ENCODE data around the gene SLC44A3.

SLC44A3 gene

GRCh38 chr1:94792473-94793295 is 27.5 kb upstream of the SLC44A3 start:
- peak; percentile 93 for FAIRE-seq
- no peak for TF ChIP-seq POLR2A (IDR thresholded peaks at IDR 0.05; ENCODE audit: low read depth, low read length)

GRCh38 chr1:94793296-94793656 is 26.9 kb upstream of the SLC44A3 start:
- no peak for DNase-seq (ENCODE audit: insufficient read length, low spot score)
- no peak for TF ChIP-seq POLR2A (IDR thresholded peaks at IDR 0.05; ENCODE audit: low read depth, low read length)
- FAIRE-seq: no peak

More at GRCh38 chr1:94792473-94793295, 27.5 kb upstream of the SLC44A3 start:
- peak; percentile 15 for DNase-seq (ENCODE audit: insufficient read length, low spot score)

- DNase-seq (ENCODE audit: insufficient read length, low spot score) (no peak), FAIRE-seq (no peak)
- no peak for TF ChIP-seq POLR2A (IDR thresholded peaks at IDR 0.05; ENCODE audit: low read depth, low read length)
Observed at GRCh38 chr1:94795434-94795833, 24.7 kb upstream of the SLC44A3 start.

- no peak for TF ChIP-seq POLR2A (IDR thresholded peaks at IDR 0.05; ENCODE audit: low read depth, low read length)
- no peak for DNase-seq (ENCODE audit: insufficient read length, low spot score)
- FAIRE-seq: no peak
Observed at GRCh38 chr1:94796266-94796665, 23.9 kb upstream of the SLC44A3 start.

- no peak for TF ChIP-seq POLR2A (IDR thresholded peaks at IDR 0.05; ENCODE audit: low read depth, low read length)
- DNase-seq (ENCODE audit: insufficient read length, low spot score) (no peak), FAIRE-seq (no peak)
Observed at GRCh38 chr1:94797291-94797690, 22.9 kb upstream of the SLC44A3 start.

GRCh38 chr1:94798054-94798453 is 22.1 kb upstream of the SLC44A3 start:
- TF ChIP-seq POLR2A (IDR thresholded peaks at IDR 0.05; ENCODE audit: low read depth, low read length): no peak
- FAIRE-seq (no peak), DNase-seq (ENCODE audit: insufficient read length, low spot score) (no peak)

GRCh38 chr1:94798462-94798861 is 21.7 kb upstream of the SLC44A3 start:
- no peak for DNase-seq (ENCODE audit: insufficient read length, low spot score)
- FAIRE-seq: no peak
- no peak for TF ChIP-seq POLR2A (IDR thresholded peaks at IDR 0.05; ENCODE audit: low read depth, low read length)

GRCh38 chr1:94799206-94799605 is 21.0 kb upstream of the SLC44A3 start:
- FAIRE-seq: no peak
- no peak for DNase-seq (ENCODE audit: insufficient read length, low spot score)
- no peak for TF ChIP-seq POLR2A (IDR thresholded peaks at IDR 0.05; ENCODE audit: low read depth, low read length)

GRCh38 chr1:94801919-94802546 is 18.1 kb upstream of the SLC44A3 start:
- TF ChIP-seq POLR2A (IDR thresholded peaks at IDR 0.05; ENCODE audit: low read depth, low read length): no peak
- FAIRE-seq (peak; percentile 90), DNase-seq (ENCODE audit: insufficient read length, low spot score) (no peak)

GRCh38 chr1:94803106-94803505 is 17.1 kb upstream of the SLC44A3 start:
- TF ChIP-seq POLR2A (IDR thresholded peaks at IDR 0.05; ENCODE audit: low read depth, low read length): no peak
- no peak for DNase-seq (ENCODE audit: insufficient read length, low spot score)
- FAIRE-seq: no peak

- FAIRE-seq (no peak), DNase-seq (ENCODE audit: insufficient read length, low spot score) (no peak)
- no peak for TF ChIP-seq POLR2A (IDR thresholded peaks at IDR 0.05; ENCODE audit: low read depth, low read length)
Observed at GRCh38 chr1:94803517-94804441, 16.4 kb upstream of the SLC44A3 start.

- FAIRE-seq (no peak), DNase-seq (ENCODE audit: insufficient read length, low spot score) (no peak)
- TF ChIP-seq POLR2A (IDR thresholded peaks at IDR 0.05; ENCODE audit: low read depth, low read length): no peak
Observed at GRCh38 chr1:94804442-94804837, 15.7 kb upstream of the SLC44A3 start.

- DNase-seq (ENCODE audit: insufficient read length, low spot score) (peak; percentile 32), FAIRE-seq (peak; percentile 78)
- no peak for TF ChIP-seq POLR2A (IDR thresholded peaks at IDR 0.05; ENCODE audit: low read depth, low read length)
Observed at GRCh38 chr1:94805912-94806311, 14.2 kb upstream of the SLC44A3 start.

GRCh38 chr1:94806441-94806871 is 13.7 kb upstream of the SLC44A3 start:
- DNase-seq (ENCODE audit: insufficient read length, low spot score): no peak
- no peak for TF ChIP-seq POLR2A (IDR thresholded peaks at IDR 0.05; ENCODE audit: low read depth, low read length)

More at GRCh38 chr1:94806441-94806871, 13.7 kb upstream of the SLC44A3 start:
- FAIRE-seq: peak; percentile 61
